ENCODE results near the gene WDFY4. TPM values are rescaled to one million over a fixed set of nuclear protein-coding genes. Genes with fewer than 3 reads are reported as not detected.

WDFY4 gene
- total RNA-seq, 1 donor from 2014 or later: not detected

DNA sequence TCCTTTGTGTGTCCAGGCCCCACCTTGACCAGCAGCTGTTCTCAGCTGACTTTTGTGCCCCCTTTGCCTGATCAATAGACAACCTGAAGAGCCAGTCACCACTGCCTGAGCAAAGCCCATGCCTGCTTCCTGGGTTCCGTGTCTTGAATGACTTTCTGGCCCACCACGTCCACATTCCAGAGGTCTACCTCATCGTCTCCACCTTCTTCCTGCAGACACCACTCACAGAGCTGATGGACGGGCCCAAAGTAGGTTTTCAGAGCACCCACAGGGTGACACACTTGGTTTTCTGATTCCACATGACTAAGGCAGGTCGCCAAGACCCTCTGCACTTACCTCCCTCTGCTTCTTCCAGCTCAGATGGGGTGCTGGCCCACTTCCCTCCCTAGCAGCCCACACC, 126.8 kb downstream of the WDFY4 start:
- Histone ChIP-seq H3F3A (ENCODE audit: low read depth) (no peaks in the 10 kb centered on the region), H3K4me1 (peaks cover 2% of the 10 kb centered on the region), H3K36me3 (no peaks in the 10 kb centered on the region), H3K9me3 (ENCODE audit: low read depth) (no peaks in the 10 kb centered on the region), H4K20me1 (ENCODE audit: low read depth) (no peaks in the 10 kb centered on the region), H3K4me3 (no peak overlapping the region), H3K9ac (no peak overlapping the region), H3K27ac (no peak overlapping the region), H2AFZ (replicated peaks) (no peak overlapping the region), H3K79me2 (ENCODE audit: low read depth) (no peaks in the 10 kb centered on the region), H3K27me3 (no peaks in the 10 kb centered on the region), H3K4me2 (no peak overlapping the region)
- Mint-ChIP-seq H3K4me1 (peaks cover 1% of the 10 kb centered on the region), H3K27me3 (ENCODE audit: insufficient read depth, low read depth) (peaks cover 2% of the 10 kb centered on the region), H3K36me3 (no peaks in the 10 kb centered on the region), H3K27ac (no peak overlapping the region), H3K9me3 (no peaks in the 10 kb centered on the region), H3K4me3 (no peak overlapping the region)
- TF ChIP-seq EZH2phosphoT487 (IDR thresholded peaks at IDR 0.05) (no peak), EZH2 (IDR thresholded peaks at IDR 0.05) (no peak)
- TF ChIP-seq, protein P1, sequence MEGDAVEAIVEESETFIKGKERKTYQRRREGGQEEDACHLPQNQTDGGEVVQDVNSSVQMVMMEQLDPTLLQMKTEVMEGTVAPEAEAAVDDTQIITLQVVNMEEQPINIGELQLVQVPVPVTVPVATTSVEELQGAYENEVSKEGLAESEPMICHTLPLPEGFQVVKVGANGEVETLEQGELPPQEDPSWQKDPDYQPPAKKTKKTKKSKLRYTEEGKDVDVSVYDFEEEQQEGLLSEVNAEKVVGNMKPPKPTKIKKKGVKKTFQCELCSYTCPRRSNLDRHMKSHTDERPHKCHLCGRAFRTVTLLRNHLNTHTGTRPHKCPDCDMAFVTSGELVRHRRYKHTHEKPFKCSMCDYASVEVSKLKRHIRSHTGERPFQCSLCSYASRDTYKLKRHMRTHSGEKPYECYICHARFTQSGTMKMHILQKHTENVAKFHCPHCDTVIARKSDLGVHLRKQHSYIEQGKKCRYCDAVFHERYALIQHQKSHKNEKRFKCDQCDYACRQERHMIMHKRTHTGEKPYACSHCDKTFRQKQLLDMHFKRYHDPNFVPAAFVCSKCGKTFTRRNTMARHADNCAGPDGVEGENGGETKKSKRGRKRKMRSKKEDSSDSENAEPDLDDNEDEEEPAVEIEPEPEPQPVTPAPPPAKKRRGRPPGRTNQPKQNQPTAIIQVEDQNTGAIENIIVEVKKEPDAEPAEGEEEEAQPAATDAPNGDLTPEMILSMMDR (IDR thresholded peaks at IDR 0.05): no peak
- DNase-seq (ENCODE audit: low spot score): no peak

GRCh38 chr10:48811917-48812316, 127.2 kb downstream of the WDFY4 start:
- H3K27me3 ChIP-seq: no peaks in the 10 kb centered on the region
- H3K9ac ChIP-seq: no peak overlapping the region
- no peak overlapping the region for H2AFZ ChIP-seq (replicated peaks)
- Mint-ChIP-seq H3K4me3 (no peak overlapping the region), H3K4me1 (no peaks in the 10 kb centered on the region), H3K9me3 (no peaks in the 10 kb centered on the region), H3K27me3 (ENCODE audit: insufficient read depth, low read depth) (peaks cover 2% of the 10 kb centered on the region), H3K27ac (no peak overlapping the region), H3K36me3 (no peaks in the 10 kb centered on the region)
- no peak overlapping the region for H3K27ac ChIP-seq
- H3F3A ChIP-seq (ENCODE audit: low read depth): no peaks in the 10 kb centered on the region
- H3K4me1 ChIP-seq: no peaks in the 10 kb centered on the region
- no peaks in the 10 kb centered on the region for H3K79me2 ChIP-seq (ENCODE audit: low read depth)
- no peaks in the 10 kb centered on the region for H3K36me3 ChIP-seq
- no peak for DNase-seq (ENCODE audit: low spot score)
- no peaks in the 10 kb centered on the region for H3K9me3 ChIP-seq (ENCODE audit: low read depth)
- H4K20me1 ChIP-seq (ENCODE audit: low read depth): no peaks in the 10 kb centered on the region
- H3K4me2 ChIP-seq: no peak overlapping the region
- no peak for TF ChIP-seq EZH2 (IDR thresholded peaks at IDR 0.05)
- TF ChIP-seq, protein P1 (IDR thresholded peaks at IDR 0.05): no peak
- TF ChIP-seq EZH2phosphoT487 (IDR thresholded peaks at IDR 0.05): no peak
- no peak overlapping the region for H3K4me3 ChIP-seq

DNA sequence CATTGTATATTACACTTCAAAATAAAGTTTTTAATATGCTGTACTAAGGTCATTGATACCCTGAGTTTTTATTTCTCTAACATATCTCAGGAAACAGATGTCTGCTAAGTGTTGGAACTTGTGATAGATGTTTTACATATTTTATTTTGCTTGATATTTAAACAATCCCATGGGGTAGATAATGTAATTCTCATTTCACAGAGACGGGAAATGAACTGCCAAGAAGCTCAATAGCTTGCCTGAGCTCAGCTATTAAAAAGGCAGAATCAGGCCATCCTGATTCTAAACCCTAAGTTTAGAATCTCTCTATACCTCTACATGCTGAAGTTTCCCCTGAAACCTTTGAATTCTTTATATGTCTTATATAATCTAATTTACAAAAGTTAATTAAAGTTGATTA, 128.6 kb downstream of the WDFY4 start:
- DNase-seq (ENCODE audit: low spot score): no peak
- no peak overlapping the region for H3K27ac ChIP-seq
- H3K9me3 ChIP-seq (ENCODE audit: low read depth): no peaks in the 10 kb centered on the region
- peaks cover 5% of the 10 kb centered on the region for H3K27me3 Mint-ChIP-seq (ENCODE audit: insufficient read depth, low read depth)
- H3F3A ChIP-seq (ENCODE audit: low read depth): no peaks in the 10 kb centered on the region
- no peak overlapping the region for H3K9ac ChIP-seq
- no peaks in the 10 kb centered on the region for H3K79me2 ChIP-seq (ENCODE audit: low read depth)
- H3K4me3 ChIP-seq: no peak overlapping the region
- H3K4me1 Mint-ChIP-seq: no peaks in the 10 kb centered on the region
- no peak overlapping the region for H2AFZ ChIP-seq (replicated peaks)
- H3K27ac Mint-ChIP-seq: no peak overlapping the region
- no peaks in the 10 kb centered on the region for H4K20me1 ChIP-seq (ENCODE audit: low read depth)
- TF ChIP-seq EZH2 (IDR thresholded peaks at IDR 0.05): no peak
- TF ChIP-seq, protein P1 (IDR thresholded peaks at IDR 0.05): no peak
- TF ChIP-seq EZH2phosphoT487 (IDR thresholded peaks at IDR 0.05): no peak
- no peaks in the 10 kb centered on the region for H3K36me3 Mint-ChIP-seq
- H3K27me3 ChIP-seq: no peaks in the 10 kb centered on the region
- no peaks in the 10 kb centered on the region for H3K4me1 ChIP-seq
- no peak overlapping the region for H3K4me2 ChIP-seq
- no peak overlapping the region for H3K4me3 Mint-ChIP-seq
- no peaks in the 10 kb centered on the region for H3K9me3 Mint-ChIP-seq
- H3K36me3 ChIP-seq: no peaks in the 10 kb centered on the region
